Pancreas (tissue), 10 donors: ENCODE results near the gene RGN. TPM values are rescaled to one million over a fixed set of nuclear protein-coding genes. Genes with fewer than 3 reads are reported as not detected.

Source experiments
- ATAC-seq, 4 donors: fragments of 200-7000 bp; cut with Tn5 transposase; one replicate each; pipeline versions ENCODE4 v1.8.0 to v1.9.1; 2020; ENCODE audit warnings: mild to moderate bottlenecking in 4 of 4, moderate library complexity in 4 of 4
- DNase-seq, 6 donors: peaks; one replicate each; pipeline ENCODE4 v3.0.0-alpha.2; 2020
- FAIRE-seq: peaks from 2 replicates; lab custom pipeline; 2012; peaks lifted over from hg19 to GRCh38; lab: Jason Lieb, UNC
- H3K27ac ChIP-seq, 4 donors: fragments of 200-600 bp; sonication (generic); 1 replicate in 3 of 4; 2 replicates in 1 of 4; pipeline versions ENCODE4 v1.5.0 to v1.8.0; 2020
- H3K27me3 ChIP-seq, 4 donors: fragments of 200-600 bp; one replicate each; pipeline ENCODE4 v1.8.0; 2021
- H3K36me3 ChIP-seq, 3 donors: fragments of 200-600 bp; sonication (generic) in 1 of 3; one replicate each; pipeline versions ENCODE4 v1.5.0 to v1.8.0; 2020 to 2021
- H3K4me1 ChIP-seq, 3 donors: fragments of 200-600 bp; one replicate each; pipeline ENCODE4 v1.8.0; 2021
- H3K4me3 ChIP-seq, 4 donors: fragments of 200-600 bp; sonication (generic) in 2 of 4; one replicate each; pipeline versions ENCODE4 v1.5.0 to v1.8.0; 2020 to 2021
- H3K9me3 ChIP-seq, 4 donors: fragments of 200-600 bp; one replicate each; pipeline ENCODE4 v1.8.0; 2021
- CTCF ChIP-seq, 4 donors: fragments of 200-600 bp; sonication (generic) in 3 of 4; IDR thresholded peaks; one replicate each; pipeline versions ENCODE4 v1.5.0 to v1.8.0; 2021; ENCODE audit warnings: antibody characterized with exemption in 4 of 4
- WGBS, 2 donors: extraction: QIAGEN DNeasy Blood & Tissue Kit; methylation state at CpG; one replicate each; pipeline ENCODE4 v1.1.7; 2013; 5-methylcytosine and 5-hydroxymethylcytosine counted together
- intact Hi-C, 3 donors: fragments of 100-400 bp; cut with DNase I; formaldehyde crosslinking; loops; one replicate each; pipeline versions ENCODE4 v1.11.1 to v1.14.2; 2022
- polyA plus RNA-seq, 2 donors: library from polyadenylated mRNA; stranded (reverse); fragments of 200-250 nt; gene quantifications; one replicate each; pipeline ENCODE4 v1.2.3, GENCODE V29; 2013
- total RNA-seq, 6 donors: library from RNA; stranded (reverse); fragmentation: NEBNext Ultra II Directional in 4 of 6; extraction: Animal tissue kit (Norgen Biotek cat#: 25700) in 4 of 6; gene quantifications; one replicate each; pipeline versions ENCODE4 v1.2.1 to v1.2.4, GENCODE V29; 2021 to 2023
- donor health status: healthy with polysubstance abuse.
- donor health status: DM: no; HTN: no; CAD: no; lungs with moderate emphysema.
- donor health status: DM: no; HTN: no; CAD: no.
- donor health status: control.
- donor health status: control.
- donor health status: Bipolar disorder and iron deficiency.
- donor health status: DM: yes; HTN: yes; CAD: no.
- donor health status: DM: no; HTN: no; CAD: no.
- donor health status: DM: no; HTN: no; CAD: no.
- donor health status: DM: yes; HTN: yes; CAD: no.

The RGN gene
- 10 to 100 TPM; 11.2 to 30.1 (median 20.0) TPM for total RNA-seq
- 10 to 100 TPM; 21.3 to 32.1 TPM for polyA plus RNA-seq

- intact Hi-C loops: no loop called here
- ATAC-seq: peak; percentile 74 to 88 (median 82)
- no peaks in the 10 kb centered on the region for H3K36me3 ChIP-seq
- peak within 1 kb of the TSS; percentile 17 to 41 (median 34) for H3K4me3 ChIP-seq
- 9 to 25% methylated on average over 50 to 59 of the region's 59 CpGs for WGBS, 2 donors
- no peaks in the 10 kb centered on the region for H3K4me1 ChIP-seq
- no peak for FAIRE-seq
- peak; percentile 48 to 82 (median 62) for DNase-seq
- H3K27ac ChIP-seq: peak within 1 kb of the TSS; percentile 26 to 76 (median 52)
- no peak for TF ChIP-seq CTCF (IDR thresholded peaks at IDR 0.05)
- H3K9me3 ChIP-seq: no peaks in the 10 kb centered on the region
- H3K27me3 ChIP-seq: peaks cover 0 to under 1% (median 0%) of the 10 kb centered on the region in 4 donors
Measured at GRCh38 chrX:47078129-47079043, at the start of gene RGN. RGN (plus strand) TSS chrX:47078443; CDS start chrX:47081145, 2,702 bp downstream.

GRCh38 chrX:47030339-47030738, 47.9 kb upstream of the RGN start:
- H3K36me3 ChIP-seq: peaks cover 0 to 5% (median 0%) of the 10 kb centered on the region in 3 donors
- ATAC-seq (peak in 3 of 4 donors; percentile 57 to 65 (median 64)), DNase-seq (no peak), FAIRE-seq (peak; percentile 98)
- H3K4me1 ChIP-seq: no peaks in the 10 kb centered on the region
- intact Hi-C loops: no loop called here
- H3K27ac ChIP-seq: no peak overlapping the region
- H3K4me3 ChIP-seq: no peak overlapping the region
- no peaks in the 10 kb centered on the region for H3K9me3 ChIP-seq
- no peaks in the 10 kb centered on the region for H3K27me3 ChIP-seq
- TF ChIP-seq CTCF (IDR thresholded peaks at IDR 0.05): peak; percentile 25 to 54 (median 46)

- no peaks in the 10 kb centered on the region for H3K4me1 ChIP-seq
- FAIRE-seq: no peak
- H3K27ac ChIP-seq: no peak overlapping the region
- DNase-seq: no peak
- H3K9me3 ChIP-seq: no peaks in the 10 kb centered on the region
- 27 to 32% methylated on average over 5 of the region's 5 CpGs for WGBS, 2 donors
- no peak for TF ChIP-seq CTCF (IDR thresholded peaks at IDR 0.05)
- peak; percentile 24 to 78 (median 70) for ATAC-seq
- H3K36me3 ChIP-seq: no peaks in the 10 kb centered on the region
- intact Hi-C loops: no loop called here
- no peaks in the 10 kb centered on the region for H3K27me3 ChIP-seq
- H3K4me3 ChIP-seq: no peak overlapping the region
Measured at GRCh38 chrX:47047989-47048388, 30.3 kb upstream of the RGN start.

- DNase-seq (no peak), ATAC-seq (peak in 2 of 4 donors; percentile 34 to 65), FAIRE-seq (no peak)
- TF ChIP-seq CTCF (IDR thresholded peaks at IDR 0.05): no peak
- Histone ChIP-seq H3K9me3 (no peaks in the 10 kb centered on the region), H3K4me1 (peaks cover 0 to 8% (median 0%) of the 10 kb centered on the region in 3 donors), H3K4me3 (no peak overlapping the region), H3K27me3 (no peaks in the 10 kb centered on the region), H3K27ac (no peak overlapping the region), H3K36me3 (peaks cover 0 to 3% (median 0%) of the 10 kb centered on the region in 3 donors)
- intact Hi-C loops: no loop called here
- 21 to 30% methylated on average over 1 of the region's 1 CpG for whole genome bisulfite sequencing, 2 donors
Measured at GRCh38 chrX:47059142-47059874, 18.9 kb upstream of the RGN start.
